Measurements from ENCODE around the gene TSC2.

TSC2 gene

GRCh38 chr16:2066139-2066538, 18.4 kb downstream of the TSC2 start:
- no peak for DNase-seq (ENCODE audit: extremely low read depth in 1 of 2, low read depth in 1 of 2)

- no peak for DNase-seq (ENCODE audit: extremely low read depth in 1 of 2, low read depth in 1 of 2)
These were observed 23.0 kb downstream of the TSC2 start for GRCh38 chr16:2070576-2071453.

GRCh38 chr16:2071454-2072202, 23.8 kb downstream of the TSC2 start:
- no peak for DNase-seq (ENCODE audit: extremely low read depth in 1 of 2, low read depth in 1 of 2)

GRCh38 chr16:2072926-2073325, 25.1 kb downstream of the TSC2 start:
- DNase-seq (ENCODE audit: extremely low read depth in 1 of 2, low read depth in 1 of 2), result no peak

- no peak for DNase-seq (ENCODE audit: extremely low read depth in 1 of 2, low read depth in 1 of 2)
These were observed 26.3 kb downstream of the TSC2 start for GRCh38 chr16:2074071-2074470.

GRCh38 chr16:2075631-2076030, 27.8 kb downstream of the TSC2 start:
- DNase-seq (ENCODE audit: extremely low read depth in 1 of 2, low read depth in 1 of 2), result no peak

- DNase-seq (ENCODE audit: extremely low read depth in 1 of 2, low read depth in 1 of 2), result no peak
These were observed 28.5 kb downstream of the TSC2 start for GRCh38 chr16:2076072-2076865.

- no peak for DNase-seq (ENCODE audit: extremely low read depth in 1 of 2, low read depth in 1 of 2)
These were observed 29.2 kb downstream of the TSC2 start for GRCh38 chr16:2077016-2077415.

- no peak for DNase-seq (ENCODE audit: extremely low read depth in 1 of 2, low read depth in 1 of 2)
These were observed 29.9 kb downstream of the TSC2 start for GRCh38 chr16:2077696-2078095.

- DNase-seq (ENCODE audit: extremely low read depth in 1 of 2, low read depth in 1 of 2), result no peak
These were observed 30.3 kb downstream of the TSC2 start for GRCh38 chr16:2078096-2078495.

GRCh38 chr16:2078691-2079090, 30.9 kb downstream of the TSC2 start:
- DNase-seq (ENCODE audit: extremely low read depth in 1 of 2, low read depth in 1 of 2), result no peak

- no peak for DNase-seq (ENCODE audit: extremely low read depth in 1 of 2, low read depth in 1 of 2)
These were observed 31.6 kb downstream of the TSC2 start for GRCh38 chr16:2079311-2079800.

- DNase-seq (ENCODE audit: extremely low read depth in 1 of 2, low read depth in 1 of 2), result no peak
These were observed 32.2 kb downstream of the TSC2 start for GRCh38 chr16:2079991-2080390.

- DNase-seq (ENCODE audit: extremely low read depth in 1 of 2, low read depth in 1 of 2), result no peak
These were observed 33.7 kb downstream of the TSC2 start for GRCh38 chr16:2081201-2082084.

- no peak for DNase-seq (ENCODE audit: extremely low read depth in 1 of 2, low read depth in 1 of 2)
These were observed 34.6 kb downstream of the TSC2 start for GRCh38 chr16:2082171-2082982.

GRCh38 chr16:2082983-2083364, 35.2 kb downstream of the TSC2 start:
- no peak for DNase-seq (ENCODE audit: extremely low read depth in 1 of 2, low read depth in 1 of 2)

- DNase-seq (ENCODE audit: extremely low read depth in 1 of 2, low read depth in 1 of 2), result no peak
These were observed 35.6 kb downstream of the TSC2 start for GRCh38 chr16:2083409-2083808.

GRCh38 chr16:2083876-2084780, 36.3 kb downstream of the TSC2 start:
- no peak for DNase-seq (ENCODE audit: extremely low read depth in 1 of 2, low read depth in 1 of 2)

Measured in stimulated activated CD8-positive, alpha-beta memory T cell treated with anti-CD3 and anti-CD28 coated beads, Interleukin-7, amount 100 ng/mL, for 48 hours (primary cell).